Nephron progenitor cell (in vitro differentiated cells): ENCODE data around the gene TEKT5.

Experiments used
- DNase-seq: peaks from one replicate; pipeline ENCODE4 v3.0.0; 2021
- H3K27ac Mint-ChIP-seq: 2 replicates; pipeline ENCODE4 v1.8.0; 2021; ENCODE audit warnings: mild to moderate bottlenecking, moderate library complexity, mixed read lengths
- H3K27me3 Mint-ChIP-seq: 2 replicates; pipeline ENCODE4 v1.8.0; 2021; ENCODE audit warnings: mild to moderate bottlenecking, low read depth, mixed read lengths; ENCODE audit not compliant: poor library complexity
- H3K36me3 Mint-ChIP-seq: 2 replicates; pipeline ENCODE4 v1.8.0; 2021; ENCODE audit warnings: low read depth, mixed read lengths
- H3K4me1 Mint-ChIP-seq: 2 replicates; pipeline ENCODE4 v1.8.0; 2021; ENCODE audit warnings: mixed read lengths
- H3K4me3 Mint-ChIP-seq: 2 replicates; pipeline ENCODE4 v1.8.0; 2021; ENCODE audit warnings: mild to moderate bottlenecking, moderate library complexity, mixed read lengths
- H3K9me3 Mint-ChIP-seq: 2 replicates; pipeline ENCODE4 v1.8.0; 2021; ENCODE audit warnings: mild to moderate bottlenecking, moderate library complexity, mixed read lengths
- CTCF ChIP-seq: fragments of 200-600 bp; sonication (generic); IDR thresholded peaks from 2 replicates; pipeline ENCODE4 v1.5.0; 2021; ENCODE audit warnings: antibody characterized with exemption

The TEKT5 gene

GRCh38 chr16:10599626-10600025, 95.1 kb downstream of the TEKT5 start:
- no peak for DNase-seq
- Mint-ChIP-seq H3K27ac (no peak overlapping the region), H3K4me3 (no peak overlapping the region), H3K4me1 (peaks cover 15% of the 10 kb centered on the region), H3K9me3 (peaks cover 3% of the 10 kb centered on the region), H3K27me3 (peaks cover 15% of the 10 kb centered on the region), H3K36me3 (no peaks in the 10 kb centered on the region)
- no peak for TF ChIP-seq CTCF

- Mint-ChIP-seq H3K9me3 (no peaks in the 10 kb centered on the region), H3K27me3 (peaks cover 13% of the 10 kb centered on the region), H3K27ac (no peak overlapping the region), H3K36me3 (no peaks in the 10 kb centered on the region), H3K4me3 (no peak overlapping the region), H3K4me1 (peaks cover 15% of the 10 kb centered on the region)
- TF ChIP-seq CTCF: no peak
- DNase-seq: no peak
Observed at GRCh38 chr16:10598157-10598556, 96.6 kb downstream of the TEKT5 start.

- Mint-ChIP-seq H3K4me3 (no peak overlapping the region), H3K27me3 (peaks cover 9% of the 10 kb centered on the region), H3K9me3 (no peaks in the 10 kb centered on the region), H3K27ac (no peak overlapping the region), H3K4me1 (peaks cover 12% of the 10 kb centered on the region), H3K36me3 (no peaks in the 10 kb centered on the region)
- TF ChIP-seq CTCF: no peak
- DNase-seq: no peak
Observed at GRCh38 chr16:10597187-10597601, 97.5 kb downstream of the TEKT5 start.

- H3K27me3 Mint-ChIP-seq: peaks cover 16% of the 10 kb centered on the region
- no peak overlapping the region for H3K4me3 Mint-ChIP-seq
- no peak for TF ChIP-seq CTCF
- no peak for DNase-seq
- H3K4me1 Mint-ChIP-seq: peaks cover 10% of the 10 kb centered on the region
- H3K9me3 Mint-ChIP-seq: no peaks in the 10 kb centered on the region
- H3K36me3 Mint-ChIP-seq: no peaks in the 10 kb centered on the region
- no peak overlapping the region for H3K27ac Mint-ChIP-seq
Observed at GRCh38 chr16:10594312-10594950, 100.3 kb downstream of the TEKT5 start.

- Mint-ChIP-seq H3K4me3 (no peak overlapping the region), H3K4me1 (peaks cover 10% of the 10 kb centered on the region), H3K27ac (no peak overlapping the region), H3K27me3 (peaks cover 18% of the 10 kb centered on the region), H3K36me3 (no peaks in the 10 kb centered on the region), H3K9me3 (no peaks in the 10 kb centered on the region)
- TF ChIP-seq CTCF: no peak
- no peak for DNase-seq
Observed at GRCh38 chr16:10592611-10593010, 102.1 kb downstream of the TEKT5 start.

- no peak overlapping the region for H3K27ac Mint-ChIP-seq
- H3K4me1 Mint-ChIP-seq: peaks cover 6% of the 10 kb centered on the region
- no peak for DNase-seq
- H3K27me3 Mint-ChIP-seq: peaks cover 14% of the 10 kb centered on the region
- H3K4me3 Mint-ChIP-seq: no peak overlapping the region
- no peaks in the 10 kb centered on the region for H3K9me3 Mint-ChIP-seq
- TF ChIP-seq CTCF: no peak
- H3K36me3 Mint-ChIP-seq: no peaks in the 10 kb centered on the region
Observed at GRCh38 chr16:10590342-10590741, 104.4 kb downstream of the TEKT5 start.
